Measurements from ENCODE around the gene HEATR5A. TPM values are rescaled to one million over a fixed set of nuclear protein-coding genes. Genes with fewer than 3 reads are reported as not detected.

Gene HEATR5A
- total and polyA plus RNA-seq, 9 of the 15 experiments (the other 6 are each of a cell fraction or from before 2014, with no cell fraction given): 8.0 to 50.9 (median 23.0) TPM

DNA sequence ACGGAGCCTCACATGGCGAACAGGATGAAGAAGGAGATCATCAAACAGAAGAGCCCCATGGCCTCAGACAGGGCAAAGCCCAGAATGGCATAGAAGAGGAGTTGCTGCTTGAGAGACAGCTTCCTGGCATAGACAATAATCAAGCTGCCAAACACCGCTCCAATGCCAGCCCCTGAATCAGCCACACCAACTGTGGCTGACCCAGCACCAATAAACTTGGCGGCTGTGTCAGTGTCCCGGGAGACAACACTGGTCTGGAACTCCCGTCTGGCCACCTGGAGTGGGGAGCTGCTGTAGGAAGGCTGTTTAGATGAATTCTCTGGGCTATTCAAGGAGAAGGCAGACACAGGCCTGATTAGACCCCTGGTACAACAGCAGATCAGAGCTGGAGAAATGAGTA, 100.1 kb downstream of the HEATR5A start:
- Histone ChIP-seq H3K27ac (ENCODE audit: extremely low read depth, low read depth, low read length) (no peak overlapping the region), H4K20me1 (replicated peaks; ENCODE audit: control insufficient read depth, insufficient read depth, low read length) (no peaks in the 10 kb centered on the region), H3K4me2 (ENCODE audit: insufficient read depth, low read length) (no peak overlapping the region), H3K4me3 (no peak overlapping the region), H3K9ac (ENCODE audit: insufficient read depth in 1 of 2, low read depth in 2 of 2, low read length in 2 of 2) (no peak overlapping the region), H3K9me3 (replicated peaks; ENCODE audit: control insufficient read depth, insufficient read depth, low read depth, low read length) (no peaks in the 10 kb centered on the region), H2AFZ (ENCODE audit: low read depth, low read length) (no peak overlapping the region), H3K27me3 (ENCODE audit: control insufficient read depth in 2 of 2, insufficient read depth in 2 of 2, low read length in 2 of 2) (no peaks in the 10 kb centered on the region), H3K4me1 (replicated peaks in 1 of 2; ENCODE audit: control insufficient read depth in 2 of 2, insufficient read depth in 2 of 2, low read length in 2 of 2) (no peaks in the 10 kb centered on the region), H3K36me3 (ENCODE audit: control insufficient read depth, insufficient read depth, low read length) (peaks cover 6% of the 10 kb centered on the region; the same call in 1 of the 3 replicates), H3K79me2 (ENCODE audit: control insufficient read depth, insufficient read depth, low read length) (no peaks in the 10 kb centered on the region), H3K9me1 (ENCODE audit: control insufficient read depth, insufficient read depth, low read length) (no peaks in the 10 kb centered on the region)
- in situ Hi-C loops (cut with MboI) (no loop called here), intact Hi-C loops (cut with micrococcal nuclease) (no loop called here)
- ATAC-seq (no peak), FAIRE-seq (no peak), DNase-seq (ENCODE audit: extremely low read depth in 1 of 4, low spot score in 3 of 4) (no peak)
- BruUV-seq (replicated peaks): no TSS peak
- 79% methylated on average over 4 of the region's 6 CpGs for WGBS (ENCODE audit: insufficient coverage, low coverage, missing lambda C conversion rate)
- ChIA-PET CTCF (ENCODE audit: low intra/inter-chr PET ratio) (no interaction called here), POLR2A (interaction anchor here (0.6 kb wide), 1 partner anchor 254 kb away, joined by 3 read pairs; no protein-coding TSS in a partner anchor)
- TF ChIP-seq CHCHD3 (CRISPR knock-in tag; IDR thresholded peaks at IDR 0.05) (no peak), SMARCE1 (IDR thresholded peaks at IDR 0.05) (no peak), SMARCA4 (IDR thresholded peaks at IDR 0.05) (no peak)
- TF ChIP-seq, protein P1, sequence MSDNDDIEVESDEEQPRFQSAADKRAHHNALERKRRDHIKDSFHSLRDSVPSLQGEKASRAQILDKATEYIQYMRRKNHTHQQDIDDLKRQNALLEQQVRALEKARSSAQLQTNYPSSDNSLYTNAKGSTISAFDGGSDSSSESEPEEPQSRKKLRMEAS (CRISPR knock-in tag; IDR thresholded peaks at IDR 0.05): no peak

DNA sequence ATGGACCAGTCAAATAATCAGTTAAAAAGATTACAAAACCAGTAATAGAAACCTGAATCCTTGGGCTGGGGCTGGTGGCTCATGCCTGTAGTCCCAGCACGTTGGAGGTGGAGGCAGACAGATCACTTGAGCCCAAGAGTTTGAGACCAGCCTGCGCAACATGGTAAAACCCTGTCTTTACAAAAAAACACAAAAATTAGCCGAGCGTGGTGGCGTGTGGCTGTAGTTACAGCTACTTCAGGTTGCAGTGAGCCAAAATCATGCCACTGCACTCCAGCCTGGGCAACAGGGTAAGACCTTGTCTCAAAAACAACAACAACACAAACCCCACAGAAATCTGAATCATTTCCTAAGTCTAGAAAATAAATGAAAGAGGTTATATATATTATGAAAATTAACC, 100.6 kb downstream of the HEATR5A start:
- no peak overlapping the region for H3K4me2 ChIP-seq (ENCODE audit: insufficient read depth, low read length)
- H3K9me3 ChIP-seq (replicated peaks; ENCODE audit: control insufficient read depth, insufficient read depth, low read depth, low read length): no peaks in the 10 kb centered on the region
- intact Hi-C loops (cut with micrococcal nuclease) (no loop called here), in situ Hi-C loops (cut with MboI) (no loop called here)
- no peaks in the 10 kb centered on the region for H3K9me1 ChIP-seq (ENCODE audit: control insufficient read depth, insufficient read depth, low read length)
- no peak overlapping the region for H3K27ac ChIP-seq (ENCODE audit: extremely low read depth, low read depth, low read length)
- POLR2A ChIA-PET: no interaction called here
- no peaks in the 10 kb centered on the region for H3K27me3 ChIP-seq (ENCODE audit: control insufficient read depth in 2 of 2, insufficient read depth in 2 of 2, low read length in 2 of 2)
- FAIRE-seq: no peak
- H3K79me2 ChIP-seq (ENCODE audit: control insufficient read depth, insufficient read depth, low read length): no peaks in the 10 kb centered on the region
- no peak overlapping the region for H2AFZ ChIP-seq (ENCODE audit: low read depth, low read length)
- CTCF ChIA-PET (ENCODE audit: low intra/inter-chr PET ratio): no interaction called here
- WGBS (ENCODE audit: insufficient coverage, low coverage, missing lambda C conversion rate): 67% methylated on average over 1 of the region's 5 CpGs
- no peaks in the 10 kb centered on the region for H4K20me1 ChIP-seq (replicated peaks; ENCODE audit: control insufficient read depth, insufficient read depth, low read length)
- peaks cover 6% of the 10 kb centered on the region; the same call in 1 of the 3 replicates for H3K36me3 ChIP-seq (ENCODE audit: control insufficient read depth, insufficient read depth, low read length)
- no TSS peak for BruUV-seq (replicated peaks)
- DNase-seq (ENCODE audit: extremely low read depth in 1 of 4, low spot score in 3 of 4): no peak
- no peaks in the 10 kb centered on the region for H3K4me1 ChIP-seq (replicated peaks in 1 of 2; ENCODE audit: control insufficient read depth in 2 of 2, insufficient read depth in 2 of 2, low read length in 2 of 2)
- H3K4me3 ChIP-seq: no peak overlapping the region
- H3K9ac ChIP-seq (ENCODE audit: insufficient read depth in 1 of 2, low read depth in 2 of 2, low read length in 2 of 2): no peak overlapping the region
- no peak for ATAC-seq
- TF ChIP-seq HEY1 (CRISPR knock-in tag; IDR thresholded peaks at IDR 0.05; ENCODE audit: borderline replicate concordance) (no peak), SRSF1 (IDR thresholded peaks at IDR 0.05; ENCODE audit: low read depth, low read length) (no peak), PHF21A (IDR thresholded peaks at IDR 0.05; ENCODE audit: borderline replicate concordance, low read depth) (no peak), FOSL1 (tag; conservative IDR thresholded peaks at IDR 0.05) (no peak), KDM4B (IDR thresholded peaks at IDR 0.05; ENCODE audit: borderline replicate concordance in 2 of 2, low read depth in 1 of 2) (no peak), PHTF2 (CRISPR knock-in tag; IDR thresholded peaks at IDR 0.05) (no peak), NR2F6 (CRISPR knock-in tag; IDR thresholded peaks at IDR 0.05) (no peak), MCM7 (IDR thresholded peaks at IDR 0.05) (no peak)
- TF ChIP-seq, protein P2, sequence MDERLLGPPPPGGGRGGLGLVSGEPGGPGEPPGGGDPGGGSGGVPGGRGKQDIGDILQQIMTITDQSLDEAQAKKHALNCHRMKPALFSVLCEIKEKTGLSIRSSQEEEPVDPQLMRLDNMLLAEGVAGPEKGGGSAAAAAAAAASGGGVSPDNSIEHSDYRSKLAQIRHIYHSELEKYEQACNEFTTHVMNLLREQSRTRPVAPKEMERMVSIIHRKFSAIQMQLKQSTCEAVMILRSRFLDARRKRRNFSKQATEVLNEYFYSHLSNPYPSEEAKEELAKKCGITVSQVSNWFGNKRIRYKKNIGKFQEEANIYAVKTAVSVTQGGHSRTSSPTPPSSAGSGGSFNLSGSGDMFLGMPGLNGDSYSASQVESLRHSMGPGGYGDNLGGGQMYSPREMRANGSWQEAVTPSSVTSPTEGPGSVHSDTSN (CRISPR knock-in tag; IDR thresholded peaks at IDR 0.05; ENCODE audit: low read depth): no peak
- TF ChIP-seq, protein P2 (tag; conservative IDR thresholded peaks at IDR 0.05; ENCODE audit: low read depth): no peak
- TF ChIP-seq, protein P3, sequence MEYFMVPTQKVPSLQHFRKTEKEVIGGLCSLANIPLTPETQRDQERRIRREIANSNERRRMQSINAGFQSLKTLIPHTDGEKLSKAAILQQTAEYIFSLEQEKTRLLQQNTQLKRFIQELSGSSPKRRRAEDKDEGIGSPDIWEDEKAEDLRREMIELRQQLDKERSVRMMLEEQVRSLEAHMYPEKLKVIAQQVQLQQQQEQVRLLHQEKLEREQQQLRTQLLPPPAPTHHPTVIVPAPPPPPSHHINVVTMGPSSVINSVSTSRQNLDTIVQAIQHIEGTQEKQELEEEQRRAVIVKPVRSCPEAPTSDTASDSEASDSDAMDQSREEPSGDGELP (CRISPR knock-in tag; IDR thresholded peaks at IDR 0.05; ENCODE audit: borderline replicate concordance): no peak
